Esophagus squamous epithelium (tissue), 4 donors: ENCODE data around the gene PRSS2.

Experiments used
- CTCF ChIP-seq, 6 experiments: fragments of 450-650 bp in 4 of 6; fragments of 200-600 bp in 2 of 6; sonication (generic) in 2 of 6; IDR thresholded peaks; one replicate each; pipeline ENCODE4 v1.5.1; 2016 to 2019; ENCODE audit warnings: antibody characterized with exemption in 6 of 6, mild to moderate bottlenecking in 4 of 6, moderate library complexity in 4 of 6
- POLR2A ChIP-seq, 4 donors: fragments of 450-650 bp; IDR thresholded peaks; one replicate each; pipeline ENCODE4 v1.6.1; 2017; ENCODE audit warnings: antibody characterized with exemption in 4 of 4, mild to moderate bottlenecking in 4 of 4, moderate library complexity in 3 of 4

GRCh38 chr7:142812437-142813215, 41.9 kb downstream of the PRSS2 start:
- TF ChIP-seq CTCF (IDR thresholded peaks at IDR 0.05) = no peak
- TF ChIP-seq POLR2A (IDR thresholded peaks at IDR 0.05) = no peak
